Measurements from ENCODE around the gene COL4A2. TPM values are rescaled to one million over a fixed set of nuclear protein-coding genes. Genes with fewer than 3 reads are reported as not detected.
"Not testable (repeated sequence)": the region's sequence is repeated elsewhere in the genome, so short reads cannot be mapped to it uniquely, and the experiment has no call there.

Gene COL4A2
- total RNA-seq, 3 donors from 2014 or later (not counting 1 experiment from before 2014, with no cell fraction given) = not detected

DNA sequence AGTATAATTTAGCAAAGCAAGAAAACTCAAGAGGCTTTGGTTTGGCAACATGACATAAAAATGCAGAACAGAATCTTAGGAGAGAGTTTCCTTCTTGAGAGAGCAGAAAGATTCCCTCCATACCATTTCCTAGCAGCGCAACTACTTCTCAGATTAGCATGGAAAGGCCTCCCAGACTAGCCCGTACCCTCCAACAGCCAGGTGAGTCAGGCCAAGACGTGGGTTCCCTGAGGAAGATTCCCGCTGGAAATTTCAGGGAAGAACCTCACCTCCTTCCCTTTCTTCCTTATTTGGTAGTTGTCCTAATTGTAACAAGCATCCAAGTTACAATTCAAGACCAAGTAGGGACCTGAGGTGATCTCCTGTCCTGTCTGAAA lies 12.3 kb downstream of the COL4A2 start:
- ATAC-seq = no peak
- Histone ChIP-seq H3K4me3 (ENCODE audit: low read length) (no peak overlapping the region), H3K27me3 (ENCODE audit: control insufficient read depth, insufficient read depth, low read length) (peaks cover 3% of the 10 kb centered on the region), H3K4me1 (ENCODE audit: control insufficient read depth, insufficient read depth, low read length) (no peaks in the 10 kb centered on the region), H3K36me3 (ENCODE audit: control insufficient read depth, insufficient read depth, low read length) (no peaks in the 10 kb centered on the region), H3K27ac (ENCODE audit: low read length) (no peak overlapping the region), H3K9me3 (ENCODE audit: control insufficient read depth, insufficient read depth, low read length) (no peaks in the 10 kb centered on the region)
- Mint-ChIP-seq H3K4me1 (no peaks in the 10 kb centered on the region), H3K9me3 (no peaks in the 10 kb centered on the region), H3K27ac (no peak overlapping the region), H3K4me3 (no peak overlapping the region), H3K36me3 (no peaks in the 10 kb centered on the region), H3K27me3 (ENCODE audit: low read depth in 2 of 2) (peaks cover 12 to 18% of the 10 kb centered on the region in 2 donors)
- TF ChIP-seq, protein P1, sequence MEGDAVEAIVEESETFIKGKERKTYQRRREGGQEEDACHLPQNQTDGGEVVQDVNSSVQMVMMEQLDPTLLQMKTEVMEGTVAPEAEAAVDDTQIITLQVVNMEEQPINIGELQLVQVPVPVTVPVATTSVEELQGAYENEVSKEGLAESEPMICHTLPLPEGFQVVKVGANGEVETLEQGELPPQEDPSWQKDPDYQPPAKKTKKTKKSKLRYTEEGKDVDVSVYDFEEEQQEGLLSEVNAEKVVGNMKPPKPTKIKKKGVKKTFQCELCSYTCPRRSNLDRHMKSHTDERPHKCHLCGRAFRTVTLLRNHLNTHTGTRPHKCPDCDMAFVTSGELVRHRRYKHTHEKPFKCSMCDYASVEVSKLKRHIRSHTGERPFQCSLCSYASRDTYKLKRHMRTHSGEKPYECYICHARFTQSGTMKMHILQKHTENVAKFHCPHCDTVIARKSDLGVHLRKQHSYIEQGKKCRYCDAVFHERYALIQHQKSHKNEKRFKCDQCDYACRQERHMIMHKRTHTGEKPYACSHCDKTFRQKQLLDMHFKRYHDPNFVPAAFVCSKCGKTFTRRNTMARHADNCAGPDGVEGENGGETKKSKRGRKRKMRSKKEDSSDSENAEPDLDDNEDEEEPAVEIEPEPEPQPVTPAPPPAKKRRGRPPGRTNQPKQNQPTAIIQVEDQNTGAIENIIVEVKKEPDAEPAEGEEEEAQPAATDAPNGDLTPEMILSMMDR (IDR thresholded peaks at IDR 0.05) = no peak
- intact Hi-C loops (cut with micrococcal nuclease) = no loop called here
- DNase-seq = no peak
- WGBS (ENCODE audit: insufficient coverage) = 70% methylated on average over 4 of the region's 4 CpGs

DNA sequence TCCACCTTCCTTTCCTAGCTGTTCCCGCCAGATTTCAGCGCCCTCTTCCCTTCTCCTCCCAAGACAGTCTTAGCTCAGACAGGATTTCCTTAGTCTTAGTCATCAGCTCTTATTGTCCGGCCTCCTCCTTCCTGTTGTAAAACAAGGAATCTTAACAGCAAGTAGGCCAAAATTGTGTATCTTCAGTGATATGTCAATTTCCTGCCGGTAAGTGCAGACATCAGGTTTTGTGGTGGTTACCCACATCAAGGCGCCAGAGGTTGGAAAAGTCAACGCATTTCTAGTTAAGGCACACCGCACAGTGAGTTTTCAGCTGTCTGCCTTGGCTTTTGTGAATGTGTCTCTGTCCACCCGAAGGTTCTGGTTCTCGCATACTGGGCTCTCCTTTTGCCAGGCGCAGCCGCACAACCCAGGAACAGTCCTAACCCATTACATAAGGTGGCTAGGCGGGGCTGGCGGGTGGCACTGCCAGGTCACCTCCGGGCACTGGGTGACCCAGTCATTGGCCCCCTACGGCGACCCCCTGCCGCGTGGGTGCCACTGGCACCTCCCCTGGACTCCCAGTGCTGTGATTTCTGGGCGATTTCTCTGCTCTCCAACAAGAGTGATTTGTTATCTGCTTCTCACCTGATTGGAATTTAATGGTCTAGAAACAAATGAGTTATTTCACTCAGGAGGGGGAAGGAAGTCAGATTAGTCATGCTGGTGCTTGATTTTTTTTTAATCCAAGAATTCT lies 12.9 kb downstream of the COL4A2 start:
- intact Hi-C loops (cut with micrococcal nuclease) = no loop called here
- Histone ChIP-seq H3K27ac (ENCODE audit: low read length) (no peak overlapping the region), H3K9me3 (ENCODE audit: control insufficient read depth, insufficient read depth, low read length) (no peaks in the 10 kb centered on the region), H3K27me3 (ENCODE audit: control insufficient read depth, insufficient read depth, low read length) (peaks cover 3% of the 10 kb centered on the region), H3K4me1 (ENCODE audit: control insufficient read depth, insufficient read depth, low read length) (no peaks in the 10 kb centered on the region), H3K36me3 (ENCODE audit: control insufficient read depth, insufficient read depth, low read length) (no peaks in the 10 kb centered on the region), H3K4me3 (ENCODE audit: low read length) (no peak overlapping the region)
- H3K9me3 Mint-ChIP-seq = no peaks in the 10 kb centered on the region
- H3K4me3 Mint-ChIP-seq = no peak overlapping the region
- ATAC-seq (no peak), DNase-seq (peak in 1 of 2 donors; percentile 3)
- no peaks in the 10 kb centered on the region for H3K4me1 Mint-ChIP-seq
- no peak overlapping the region for H3K27ac Mint-ChIP-seq
- TF ChIP-seq, protein P1 (IDR thresholded peaks at IDR 0.05) = no peak
- no peaks in the 10 kb centered on the region for H3K36me3 Mint-ChIP-seq
- H3K27me3 Mint-ChIP-seq (ENCODE audit: low read depth in 2 of 2) = peaks cover 12 to 18% of the 10 kb centered on the region in 2 donors
- WGBS (ENCODE audit: insufficient coverage) = 54% methylated on average over 19 of the region's 19 CpGs

DNA sequence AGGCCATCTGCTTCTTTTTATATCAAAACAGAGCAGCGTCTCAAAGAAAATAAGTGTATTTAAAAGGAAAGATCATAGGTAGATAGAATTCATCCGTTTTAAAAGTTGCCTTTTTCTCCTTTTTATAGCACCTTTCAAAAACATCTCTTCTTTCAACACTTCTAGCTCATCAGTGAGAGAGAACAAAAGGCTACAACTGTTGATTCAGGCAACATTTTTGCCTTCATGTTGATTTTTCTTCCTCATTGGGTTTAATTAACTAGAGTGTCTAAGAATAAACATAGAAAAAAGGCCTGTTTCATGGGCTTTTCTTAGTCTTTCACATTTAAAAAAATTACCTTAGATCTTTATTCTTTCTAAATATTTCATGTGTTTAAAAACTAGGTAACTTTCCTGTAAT lies 13.6 kb downstream of the COL4A2 start:
- H3K36me3 Mint-ChIP-seq = no peaks in the 10 kb centered on the region
- peaks cover 12 to 18% of the 10 kb centered on the region in 2 donors for H3K27me3 Mint-ChIP-seq (ENCODE audit: low read depth in 2 of 2)

DNA sequence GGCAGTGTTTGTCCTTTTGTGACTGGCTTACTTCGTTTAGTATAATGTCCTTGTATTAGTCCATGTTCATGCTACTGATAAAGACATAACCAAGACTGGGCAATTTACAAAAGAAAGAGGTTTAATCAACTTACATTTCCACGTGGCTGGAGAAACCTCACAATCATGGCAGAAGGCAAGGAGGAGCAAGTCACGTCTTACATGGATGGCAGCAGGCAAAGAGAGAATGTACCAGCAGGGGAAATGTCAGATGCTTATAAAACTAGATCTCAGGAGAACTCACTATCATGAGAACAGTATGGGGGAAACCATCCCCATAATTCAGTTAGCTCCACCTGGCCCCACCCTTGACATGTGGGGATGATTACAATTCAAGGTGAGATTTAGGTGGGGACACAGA lies 14.5 kb downstream of the COL4A2 start:
- H3K9me3 ChIP-seq (ENCODE audit: control insufficient read depth, insufficient read depth, low read length); H3K27ac Mint-ChIP-seq; DNase-seq; H3K9me3 Mint-ChIP-seq; H3K36me3 Mint-ChIP-seq; H3K4me1 ChIP-seq (ENCODE audit: control insufficient read depth, insufficient read depth, low read length); intact Hi-C loops (cut with micrococcal nuclease); H3K27me3 ChIP-seq (ENCODE audit: control insufficient read depth, insufficient read depth, low read length); H3K4me3 ChIP-seq (ENCODE audit: low read length); H3K4me1 Mint-ChIP-seq; H3K36me3 ChIP-seq (ENCODE audit: control insufficient read depth, insufficient read depth, low read length); H3K27ac ChIP-seq (ENCODE audit: low read length); H3K4me3 Mint-ChIP-seq; ATAC-seq: not testable (repeated sequence)
- H3K27me3 Mint-ChIP-seq (ENCODE audit: low read depth in 2 of 2) = peaks cover 15 to 25% of the 10 kb centered on the region in 2 donors
- 79% methylated on average over 3 of the region's 3 CpGs for WGBS (ENCODE audit: insufficient coverage)

More for the DNA sequence above, 13.6 kb downstream of the COL4A2 start:
- peaks cover 3% of the 10 kb centered on the region for H3K27me3 ChIP-seq (ENCODE audit: control insufficient read depth, insufficient read depth, low read length)
- H3K9me3 ChIP-seq (ENCODE audit: control insufficient read depth, insufficient read depth, low read length) = no peaks in the 10 kb centered on the region
- no peak overlapping the region for H3K4me3 ChIP-seq (ENCODE audit: low read length)
- no peak overlapping the region for H3K4me3 Mint-ChIP-seq
- no peak for ATAC-seq
- no CpG with 5 or more reads among the region's 2 CpGs for WGBS (ENCODE audit: insufficient coverage)
- intact Hi-C loops (cut with micrococcal nuclease) = no loop called here
- H3K9me3 Mint-ChIP-seq = no peaks in the 10 kb centered on the region
- no peaks in the 10 kb centered on the region for H3K36me3 ChIP-seq (ENCODE audit: control insufficient read depth, insufficient read depth, low read length)
- TF ChIP-seq, protein P1 (IDR thresholded peaks at IDR 0.05) = no peak
- DNase-seq = no peak
- H3K4me1 ChIP-seq (ENCODE audit: control insufficient read depth, insufficient read depth, low read length) = no peaks in the 10 kb centered on the region
- no peak overlapping the region for H3K27ac ChIP-seq (ENCODE audit: low read length)
- no peaks in the 10 kb centered on the region for H3K4me1 Mint-ChIP-seq
- H3K27ac Mint-ChIP-seq = no peak overlapping the region

Measured in natural killer cell (primary cell).